Bone marrow (tissue), 2 donors: ENCODE data around the gene THAP3.
"Not testable (repeated sequence)": the region's sequence is repeated elsewhere in the genome, so short reads cannot be mapped to it uniquely, and the experiment has no call there.

Experiments used
- DNase-seq, 2 donors: peaks; one replicate each; lab custom pipeline; 2025; lab: John Stamatoyannopoulos, UW

THAP3 gene

GRCh38 chr1:6635161-6635909, 10.7 kb downstream of the THAP3 start:
- DNase-seq, result no peak

DNA sequence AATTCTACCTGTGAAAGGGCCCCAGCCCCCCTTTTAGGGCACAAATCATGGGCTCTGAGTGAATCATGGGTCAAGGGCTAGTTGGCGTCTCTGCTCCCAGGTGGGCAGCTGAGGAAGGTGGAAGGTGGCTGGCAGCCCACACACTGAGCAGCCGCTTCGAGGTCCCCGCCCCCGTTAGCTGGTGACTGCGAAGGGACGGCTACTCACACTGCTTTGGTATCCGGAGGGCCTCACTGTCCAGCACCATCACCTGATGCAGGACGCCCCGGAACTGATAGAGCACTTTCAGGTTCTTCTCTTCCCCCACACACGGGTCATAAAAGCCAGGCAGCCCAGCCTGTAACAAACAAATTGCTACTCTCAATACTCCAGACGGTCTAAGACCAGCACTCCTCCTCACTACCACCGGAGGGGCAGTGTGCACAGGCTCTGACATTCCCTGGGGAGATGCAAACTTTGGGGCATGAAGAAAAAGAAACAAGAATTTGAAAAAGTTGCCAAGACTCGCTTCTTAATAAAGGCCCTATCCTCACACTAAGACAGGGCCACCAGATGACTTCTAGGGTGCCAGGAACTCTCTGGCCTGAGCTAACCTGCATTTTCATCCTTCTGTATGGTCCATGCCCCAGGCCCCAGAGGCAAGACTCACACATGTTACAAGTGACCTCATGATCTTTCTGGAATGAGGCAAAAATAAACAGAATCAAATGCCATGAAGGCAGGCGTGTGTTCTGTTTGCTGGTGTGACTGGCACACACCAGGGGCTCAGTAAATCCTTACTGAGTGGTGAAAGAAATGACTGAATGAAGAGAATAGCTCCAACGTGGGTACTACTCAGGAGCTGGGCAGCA, 11.5 kb downstream of the THAP3 start:
- no peak for DNase-seq

- not testable (repeated sequence) for DNase-seq
These were observed 12.1 kb downstream of the THAP3 start for GRCh38 chr1:6636778-6637177.

- no peak for DNase-seq
These were observed 13.1 kb downstream of the THAP3 start for GRCh38 chr1:6637770-6638169.

- no peak for DNase-seq
These were observed 13.6 kb downstream of the THAP3 start for GRCh38 chr1:6638226-6638625.

- not testable (repeated sequence) for DNase-seq
These were observed 16.2 kb downstream of the THAP3 start for GRCh38 chr1:6640867-6641266.

DNA sequence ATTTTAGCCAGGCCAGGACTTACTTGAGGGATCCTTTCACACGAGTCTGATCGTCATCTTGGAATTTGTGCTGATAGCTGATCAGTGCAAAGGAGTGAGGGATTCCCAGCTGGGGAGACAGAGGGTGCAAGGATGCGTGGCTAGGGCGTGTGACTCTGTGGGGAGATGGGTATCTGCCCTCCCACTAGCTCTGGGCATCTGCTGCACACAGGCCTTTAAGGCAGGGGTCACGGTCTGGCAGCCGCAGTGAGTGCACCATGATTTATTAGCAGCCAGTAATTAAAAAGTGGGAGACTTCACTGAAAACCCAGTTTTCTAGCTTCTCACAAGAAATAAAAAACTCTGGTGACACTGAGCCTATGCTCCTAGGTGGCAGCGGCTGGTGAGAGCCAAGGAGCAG, 20.4 kb downstream of the THAP3 start:
- no peak for DNase-seq

- peak in 1 of 2 donors; percentile 20 for DNase-seq
These were observed 22.0 kb downstream of the THAP3 start for GRCh38 chr1:6646499-6647148.

DNA sequence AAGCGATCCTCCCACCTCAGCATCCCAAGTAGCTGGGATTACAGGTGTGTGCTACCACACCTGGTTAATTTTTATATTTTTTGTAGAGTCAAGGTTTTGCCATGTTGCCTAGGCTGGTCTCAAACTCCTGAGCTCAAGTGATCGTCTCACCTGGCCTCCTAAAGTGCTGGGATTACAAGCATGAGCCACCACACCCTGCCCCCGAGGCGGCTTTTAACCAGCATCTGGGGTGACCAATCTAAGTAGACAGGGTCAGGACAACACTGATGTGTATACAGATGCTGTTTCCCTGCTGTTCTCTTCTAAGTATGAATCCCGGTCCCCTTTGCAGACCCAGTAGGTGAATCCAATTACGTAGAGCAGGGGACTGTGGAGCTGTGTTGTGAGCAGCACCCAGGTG, 23.9 kb downstream of the THAP3 start:
- DNase-seq, result no peak

- no peak for DNase-seq
These were observed 27.2 kb downstream of the THAP3 start for GRCh38 chr1:6651909-6652308.

- DNase-seq, result no peak
These were observed 28.3 kb downstream of the THAP3 start for GRCh38 chr1:6652986-6653385.

DNA sequence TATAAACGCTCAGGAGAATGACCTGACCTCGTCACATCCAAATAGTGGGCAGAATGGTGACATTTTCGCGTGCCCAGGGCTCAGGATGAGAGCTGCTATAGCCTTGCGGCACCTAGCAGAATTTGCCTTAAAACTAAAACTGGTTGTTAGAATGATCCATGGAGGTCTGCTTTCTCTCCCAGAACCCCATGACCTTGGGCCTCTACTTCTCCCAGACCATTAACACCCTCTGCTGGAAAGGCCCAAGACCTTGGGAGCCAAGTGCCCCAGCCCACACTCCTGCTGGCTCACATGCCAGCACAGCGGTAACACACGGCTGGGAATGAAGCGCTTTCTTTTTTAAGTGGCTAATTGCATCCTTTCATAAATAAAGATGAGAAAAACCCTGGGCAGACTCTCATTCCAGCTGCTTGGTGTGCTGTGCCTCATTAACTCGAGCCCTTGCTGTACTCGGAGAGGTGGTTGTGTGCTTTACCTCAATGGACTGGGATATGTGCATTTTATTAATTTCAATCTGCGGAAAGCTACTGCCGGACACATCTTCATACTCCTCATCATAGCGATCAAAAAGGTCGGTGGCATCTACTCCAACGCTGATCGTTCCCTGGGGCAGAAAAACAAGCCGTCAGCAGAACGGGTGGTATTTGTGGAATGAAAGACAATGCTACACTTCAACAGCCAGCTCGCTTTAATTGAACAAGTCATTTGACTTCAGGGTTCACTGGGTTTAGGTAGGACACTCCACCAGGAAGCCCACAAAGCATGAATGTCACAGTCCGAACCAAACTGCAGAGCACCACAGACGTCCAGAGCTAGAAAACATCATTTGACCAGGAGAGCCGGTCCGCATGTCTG, 29.0 kb downstream of the THAP3 start:
- no peak for DNase-seq

- DNase-seq, result no peak
These were observed 32.5 kb downstream of the THAP3 start for GRCh38 chr1:6657138-6657537.

- DNase-seq, result no peak
These were observed 33.8 kb downstream of the THAP3 start for GRCh38 chr1:6658359-6659060.

- no peak for DNase-seq
These were observed 35.9 kb downstream of the THAP3 start for GRCh38 chr1:6660415-6661049.

- not testable (repeated sequence) for DNase-seq
These were observed 37.8 kb downstream of the THAP3 start for GRCh38 chr1:6662468-6662867.

GRCh38 chr1:6666696-6667095, 42.0 kb downstream of the THAP3 start:
- DNase-seq, result no peak

- no peak for DNase-seq
These were observed 42.5 kb downstream of the THAP3 start for GRCh38 chr1:6667139-6667538.

GRCh38 chr1:6668503-6668902, 43.8 kb downstream of the THAP3 start:
- no peak for DNase-seq

GRCh38 chr1:6672558-6672957, 47.9 kb downstream of the THAP3 start:
- DNase-seq, result no peak
